ENCODE data around the gene LSAMP.

DNA sequence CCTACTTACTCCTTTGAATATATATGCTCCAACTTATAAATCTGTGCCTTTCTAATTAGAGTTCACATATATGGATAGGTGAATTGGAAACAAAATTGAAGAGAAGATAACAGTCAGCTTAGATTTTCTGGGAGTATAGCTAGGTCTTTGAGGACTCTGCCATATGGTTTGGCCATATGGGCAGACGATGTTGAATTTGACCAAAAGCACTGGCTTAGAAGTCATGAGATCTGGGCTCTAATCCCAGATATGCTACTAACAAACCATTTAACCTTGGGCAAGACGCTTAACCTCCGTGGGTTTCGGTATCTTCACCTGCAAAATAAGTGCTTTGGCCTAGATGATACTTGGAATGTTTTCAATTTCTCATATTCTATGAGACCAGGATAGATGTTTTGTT lies 154.1 kb downstream of the LSAMP start:
- TF ChIP-seq, protein P1, sequence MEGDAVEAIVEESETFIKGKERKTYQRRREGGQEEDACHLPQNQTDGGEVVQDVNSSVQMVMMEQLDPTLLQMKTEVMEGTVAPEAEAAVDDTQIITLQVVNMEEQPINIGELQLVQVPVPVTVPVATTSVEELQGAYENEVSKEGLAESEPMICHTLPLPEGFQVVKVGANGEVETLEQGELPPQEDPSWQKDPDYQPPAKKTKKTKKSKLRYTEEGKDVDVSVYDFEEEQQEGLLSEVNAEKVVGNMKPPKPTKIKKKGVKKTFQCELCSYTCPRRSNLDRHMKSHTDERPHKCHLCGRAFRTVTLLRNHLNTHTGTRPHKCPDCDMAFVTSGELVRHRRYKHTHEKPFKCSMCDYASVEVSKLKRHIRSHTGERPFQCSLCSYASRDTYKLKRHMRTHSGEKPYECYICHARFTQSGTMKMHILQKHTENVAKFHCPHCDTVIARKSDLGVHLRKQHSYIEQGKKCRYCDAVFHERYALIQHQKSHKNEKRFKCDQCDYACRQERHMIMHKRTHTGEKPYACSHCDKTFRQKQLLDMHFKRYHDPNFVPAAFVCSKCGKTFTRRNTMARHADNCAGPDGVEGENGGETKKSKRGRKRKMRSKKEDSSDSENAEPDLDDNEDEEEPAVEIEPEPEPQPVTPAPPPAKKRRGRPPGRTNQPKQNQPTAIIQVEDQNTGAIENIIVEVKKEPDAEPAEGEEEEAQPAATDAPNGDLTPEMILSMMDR (conservative IDR thresholded peaks at IDR 0.05; ENCODE audit: low read length), result no peak
- TF ChIP-seq EZH2phosphoT487 (IDR thresholded peaks at IDR 0.05; ENCODE audit: borderline replicate concordance), result no peak
